GM15510 (cell line): ENCODE measurements around the gene LDLRAD2.
A peak's percentile ranks its signal among the peaks of the same experiment; 100 is the strongest.

Source experiments
- POLR2A ChIP-seq: IDR thresholded peaks from 3 replicates; pipeline ENCODE4 v1.6.1; 2011; ENCODE audit warnings: borderline replicate concordance; ENCODE audit not compliant: insufficient read length; ENCODE audit errors: extremely low read depth

LDLRAD2 gene

GRCh38 chr1:21843996-21844395, 31.9 kb downstream of the LDLRAD2 start:
- no peak for TF ChIP-seq POLR2A

- no peak for TF ChIP-seq POLR2A
Observed at GRCh38 chr1:21845646-21846641, 33.9 kb downstream of the LDLRAD2 start.

- no peak for TF ChIP-seq POLR2A
Observed at GRCh38 chr1:21847223-21848205, 35.4 kb downstream of the LDLRAD2 start.

GRCh38 chr1:21848524-21849174, 36.6 kb downstream of the LDLRAD2 start:
- TF ChIP-seq POLR2A: no peak

- no peak for TF ChIP-seq POLR2A
Observed at GRCh38 chr1:21849909-21850576, 38.0 kb downstream of the LDLRAD2 start.

- TF ChIP-seq POLR2A: no peak
Observed at GRCh38 chr1:21851430-21852250, 39.6 kb downstream of the LDLRAD2 start.

GRCh38 chr1:21852282-21853130, 40.4 kb downstream of the LDLRAD2 start:
- peak; percentile 16 for TF ChIP-seq POLR2A

- TF ChIP-seq POLR2A: no peak
Observed at GRCh38 chr1:21853131-21853427, 41.0 kb downstream of the LDLRAD2 start.

- TF ChIP-seq POLR2A: no peak
Observed at GRCh38 chr1:21854090-21854750, 42.2 kb downstream of the LDLRAD2 start.

GRCh38 chr1:21854751-21855131, 42.7 kb downstream of the LDLRAD2 start:
- TF ChIP-seq POLR2A: no peak

- TF ChIP-seq POLR2A: no peak
Observed at GRCh38 chr1:21855257-21856096, 43.4 kb downstream of the LDLRAD2 start.
